BJ (cell line): ENCODE data around the gene TPRN. TPM values are rescaled to one million over a fixed set of nuclear protein-coding genes. Genes with fewer than 3 reads are reported as not detected.

Experiments
- CTCF ChIA-PET: fragments of 350-600 bp; formaldehyde crosslinking; extraction: SDS; loops from one replicate; lab custom pipeline; 2021; ENCODE audit warnings: antibody characterized with exemption, inconsistent platforms; lab: Yijun Ruan, JAX
- POLR2A ChIA-PET: fragments of 300-600 bp; sonication (Branson Sonifier 250); formaldehyde crosslinking; extraction: SDS; loops from one replicate; lab custom pipeline; 2021; ENCODE audit warnings: antibody characterized with exemption; lab: Charles Lee
- DNase-seq: peaks from one replicate; pipeline ENCODE4 v3.0.0-alpha.2; 2011; ENCODE audit warnings: low read depth
- H3K27me3 ChIP-seq: 2 replicates; pipeline ENCODE4 v1.6.0; 2011; ENCODE audit warnings: low read length; ENCODE audit not compliant: control insufficient read depth, insufficient read depth
- H3K36me3 ChIP-seq: 2 replicates; pipeline ENCODE4 v1.5.1; 2011; ENCODE audit warnings: low read length; ENCODE audit not compliant: control insufficient read depth, insufficient read depth
- H3K4me3 ChIP-seq: 2 replicates; pipeline ENCODE4 v1.5.1; 2011; ENCODE audit warnings: low read depth, mild to moderate bottlenecking, control low read depth, low read length
- polyA plus RNA-seq: library from polyadenylated mRNA; depleted of rRNA; stranded (reverse); fragments of >200 nt; gene quantifications from 2 replicates; pipeline ENCODE4 v1.2.3, GENCODE V29; 2011
- TF ChIP-seq, protein P1 (sequence below): IDR thresholded peaks from 2 replicates; pipeline ENCODE4 v1.5.1; 2011; ENCODE audit warnings: low read depth, mild to moderate bottlenecking, control low read depth, inconsistent platforms, low read length, moderate library complexity; ENCODE audit not compliant: insufficient read depth

Gene TPRN
- polyA plus RNA-seq, 1 experiment = 3.5 TPM

GRCh38 chr9:137237759-137238726, 37.5 kb upstream of the TPRN start:
- no peak for DNase-seq
- TF ChIP-seq, protein P1, sequence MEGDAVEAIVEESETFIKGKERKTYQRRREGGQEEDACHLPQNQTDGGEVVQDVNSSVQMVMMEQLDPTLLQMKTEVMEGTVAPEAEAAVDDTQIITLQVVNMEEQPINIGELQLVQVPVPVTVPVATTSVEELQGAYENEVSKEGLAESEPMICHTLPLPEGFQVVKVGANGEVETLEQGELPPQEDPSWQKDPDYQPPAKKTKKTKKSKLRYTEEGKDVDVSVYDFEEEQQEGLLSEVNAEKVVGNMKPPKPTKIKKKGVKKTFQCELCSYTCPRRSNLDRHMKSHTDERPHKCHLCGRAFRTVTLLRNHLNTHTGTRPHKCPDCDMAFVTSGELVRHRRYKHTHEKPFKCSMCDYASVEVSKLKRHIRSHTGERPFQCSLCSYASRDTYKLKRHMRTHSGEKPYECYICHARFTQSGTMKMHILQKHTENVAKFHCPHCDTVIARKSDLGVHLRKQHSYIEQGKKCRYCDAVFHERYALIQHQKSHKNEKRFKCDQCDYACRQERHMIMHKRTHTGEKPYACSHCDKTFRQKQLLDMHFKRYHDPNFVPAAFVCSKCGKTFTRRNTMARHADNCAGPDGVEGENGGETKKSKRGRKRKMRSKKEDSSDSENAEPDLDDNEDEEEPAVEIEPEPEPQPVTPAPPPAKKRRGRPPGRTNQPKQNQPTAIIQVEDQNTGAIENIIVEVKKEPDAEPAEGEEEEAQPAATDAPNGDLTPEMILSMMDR = no peak
- Histone ChIP-seq H3K27me3 (no peaks in the 10 kb centered on the region), H3K4me3 (no peak overlapping the region), H3K36me3 (peaks cover 6% of the 10 kb centered on the region)
- ChIA-PET CTCF (interaction anchor here (1.2 to 3.3 kb wide), 8 partner anchors 11 to 170 kb away, joined by 3 to 36 read pairs (median 9); partner anchors contain the start of genes CYSRT1, RNF208, RNF224 and STPG3), POLR2A (no interaction called here)

DNA sequence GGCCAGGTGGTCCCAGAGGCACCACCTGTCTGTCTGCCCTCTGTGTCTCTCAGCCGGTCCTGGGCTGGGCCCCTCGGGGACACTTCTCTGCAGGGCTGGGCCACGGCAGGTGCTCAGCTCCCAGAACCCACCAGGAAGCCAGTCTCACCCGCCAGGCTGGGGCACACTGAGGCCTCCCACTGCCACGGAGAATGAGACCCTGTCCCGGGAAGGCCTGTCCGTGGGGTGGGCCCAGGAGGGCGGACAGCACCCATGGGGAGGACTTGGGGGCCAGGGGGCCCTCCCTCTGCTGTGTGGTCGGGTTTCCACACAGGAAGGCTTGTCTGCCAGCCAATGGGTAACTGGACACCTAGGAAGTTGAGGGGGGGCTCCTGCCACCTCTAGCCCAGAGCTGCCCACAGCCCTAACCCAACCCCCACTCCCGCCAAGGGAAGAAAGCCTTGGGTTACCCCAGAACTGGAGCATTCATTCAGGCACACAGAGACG, 36.4 kb upstream of the TPRN start:
- no peak overlapping the region for H3K4me3 ChIP-seq
- TF ChIP-seq, protein P1 = no peak
- CTCF ChIA-PET = interaction anchor here (0.6 to 3.3 kb wide), 37 partner anchors 8 to 294 kb away, joined by 3 to 36 read pairs (median 4); partner anchors contain the start of genes CYSRT1, EXD3, RNF208 and RNF224
- no peak for DNase-seq
- H3K27me3 ChIP-seq = no peaks in the 10 kb centered on the region
- H3K36me3 ChIP-seq = no peaks in the 10 kb centered on the region; the same call in 1 of the 2 replicates
- POLR2A ChIA-PET = no interaction called here

GRCh38 chr9:137236238-137236935, 35.8 kb upstream of the TPRN start:
- no peaks in the 10 kb centered on the region; the same call in 1 of the 2 replicates for H3K36me3 ChIP-seq
- POLR2A ChIA-PET = no interaction called here
- no peaks in the 10 kb centered on the region for H3K27me3 ChIP-seq
- TF ChIP-seq, protein P1 = peak; percentile 97
- CTCF ChIA-PET = interaction anchor here (0.6 to 3.3 kb wide), 37 partner anchors 9 to 294 kb away, joined by 3 to 36 read pairs (median 4); partner anchors contain the start of genes CYSRT1, EXD3, RNF208 and RNF224
- DNase-seq = no peak
- no peak overlapping the region for H3K4me3 ChIP-seq

GRCh38 chr9:137235424-137236237, 35.1 kb upstream of the TPRN start:
- ChIA-PET POLR2A (no interaction called here), CTCF (interaction anchor here (0.6 to 3.3 kb wide), 21 partner anchors 8 to 445 kb away, joined by 3 to 36 read pairs (median 6); partner anchors contain the start of genes CYSRT1, RNF208, RNF224 and STPG3)
- DNase-seq = no peak
- no peaks in the 10 kb centered on the region; the same call in 1 of the 2 replicates for H3K36me3 ChIP-seq
- H3K4me3 ChIP-seq = no peak overlapping the region
- no peaks in the 10 kb centered on the region for H3K27me3 ChIP-seq
- TF ChIP-seq, protein P1 = no peak
